DND-41 (cell line): Measurements from ENCODE around the gene SULF2.

Source experiments
- ATAC-seq: fragments of 200-7000 bp; cut with Tn5 transposase; 3 replicates; pipeline ENCODE4 v1.9.1; 2021; ENCODE audit warnings: low read depth; ENCODE audit not compliant: insufficient read depth
- DNase-seq: peaks from one replicate; pipeline ENCODE4 v3.0.0-alpha.2; 2020
- H2AFZ ChIP-seq: 2 replicates; pipeline ENCODE4 v1.6.0; 2012; ENCODE audit warnings: low read depth, low read length
- H3K27ac ChIP-seq: 2 replicates; pipeline ENCODE4 v1.5.1; 2012; ENCODE audit warnings: low read length, inconsistent platforms
- H3K27me3 ChIP-seq: fragments of 200-600 bp; sonication (generic); 2 replicates; pipeline ENCODE4 v1.6.0; 2012; ENCODE audit warnings: low read length, mild to moderate bottlenecking, inconsistent platforms; ENCODE audit not compliant: insufficient read depth, poor library complexity
- H3K36me3 ChIP-seq: 2 replicates; pipeline ENCODE4 v1.5.1; 2012; ENCODE audit warnings: low read length, inconsistent platforms; ENCODE audit not compliant: insufficient read depth
- H3K4me1 ChIP-seq: 2 replicates; pipeline ENCODE4 v1.5.1; 2012; ENCODE audit warnings: mild to moderate bottlenecking, low read length; ENCODE audit not compliant: insufficient read depth
- H3K4me2 ChIP-seq: 2 replicates; pipeline ENCODE4 v1.6.0; 2012; ENCODE audit warnings: mild to moderate bottlenecking, moderate library complexity, low read length, inconsistent platforms; ENCODE audit not compliant: insufficient read depth
- H3K4me3 ChIP-seq, 2 experiments: fragments of 200-600 bp in 1 of 2; shearing (Covaris generic) in 1 of 2; 2 replicates each; pipeline ENCODE4 v1.5.1; 2012 to 2016; ENCODE audit warnings: inconsistent platforms in 2 of 2, low read length in 2 of 2, mild to moderate bottlenecking in 2 of 2, low read depth in 1 of 2, moderate library complexity in 1 of 2
- H3K79me2 ChIP-seq: 2 replicates; pipeline ENCODE4 v1.6.0; 2012; ENCODE audit warnings: low read length, inconsistent platforms; ENCODE audit not compliant: insufficient read depth
- H3K9ac ChIP-seq: 2 replicates; pipeline ENCODE4 v1.6.0; 2012; ENCODE audit warnings: low read depth, mild to moderate bottlenecking, inconsistent platforms, low read length, moderate library complexity
- H3K9me3 ChIP-seq: 2 replicates; pipeline ENCODE4 v1.5.1; 2012; ENCODE audit warnings: low read length, moderate library complexity, mild to moderate bottlenecking, inconsistent platforms; ENCODE audit not compliant: insufficient read depth, severe bottlenecking
- H4K20me1 ChIP-seq: 2 replicates; pipeline ENCODE4 v1.6.0; 2012; ENCODE audit warnings: low read length; ENCODE audit not compliant: insufficient read depth
- CTCF ChIP-seq: IDR thresholded peaks from 2 replicates; pipeline ENCODE4 v1.5.1; 2012; ENCODE audit warnings: borderline replicate concordance, low read length, moderate library complexity, mild to moderate bottlenecking; ENCODE audit not compliant: poor library complexity, severe bottlenecking; ENCODE audit errors: extremely low read depth
- EZH2 ChIP-seq: IDR thresholded peaks from 3 replicates; pipeline ENCODE4 v1.6.1; 2012; ENCODE audit warnings: borderline replicate concordance, low read depth, mild to moderate bottlenecking, moderate library complexity, low read length, inconsistent platforms; ENCODE audit not compliant: severe bottlenecking

SULF2 gene

GRCh38 chr20:47688385-47689381 is 96.6 kb downstream of the SULF2 start:
- Histone ChIP-seq H4K20me1 (no peaks in the 10 kb centered on the region), H3K9ac (no peak overlapping the region), H2AFZ (no peak overlapping the region), H3K4me2 (no peak overlapping the region), H3K4me3 (no peak overlapping the region), H3K27ac (no peak overlapping the region), H3K27me3 (no peaks in the 10 kb centered on the region), H3K36me3 (no peaks in the 10 kb centered on the region), H3K9me3 (peaks cover 27% of the 10 kb centered on the region), H3K4me1 (no peaks in the 10 kb centered on the region), H3K79me2 (no peaks in the 10 kb centered on the region)
- DNase-seq (no peak), ATAC-seq (no peak)
- TF ChIP-seq CTCF (no peak), EZH2 (no peak)

DNA sequence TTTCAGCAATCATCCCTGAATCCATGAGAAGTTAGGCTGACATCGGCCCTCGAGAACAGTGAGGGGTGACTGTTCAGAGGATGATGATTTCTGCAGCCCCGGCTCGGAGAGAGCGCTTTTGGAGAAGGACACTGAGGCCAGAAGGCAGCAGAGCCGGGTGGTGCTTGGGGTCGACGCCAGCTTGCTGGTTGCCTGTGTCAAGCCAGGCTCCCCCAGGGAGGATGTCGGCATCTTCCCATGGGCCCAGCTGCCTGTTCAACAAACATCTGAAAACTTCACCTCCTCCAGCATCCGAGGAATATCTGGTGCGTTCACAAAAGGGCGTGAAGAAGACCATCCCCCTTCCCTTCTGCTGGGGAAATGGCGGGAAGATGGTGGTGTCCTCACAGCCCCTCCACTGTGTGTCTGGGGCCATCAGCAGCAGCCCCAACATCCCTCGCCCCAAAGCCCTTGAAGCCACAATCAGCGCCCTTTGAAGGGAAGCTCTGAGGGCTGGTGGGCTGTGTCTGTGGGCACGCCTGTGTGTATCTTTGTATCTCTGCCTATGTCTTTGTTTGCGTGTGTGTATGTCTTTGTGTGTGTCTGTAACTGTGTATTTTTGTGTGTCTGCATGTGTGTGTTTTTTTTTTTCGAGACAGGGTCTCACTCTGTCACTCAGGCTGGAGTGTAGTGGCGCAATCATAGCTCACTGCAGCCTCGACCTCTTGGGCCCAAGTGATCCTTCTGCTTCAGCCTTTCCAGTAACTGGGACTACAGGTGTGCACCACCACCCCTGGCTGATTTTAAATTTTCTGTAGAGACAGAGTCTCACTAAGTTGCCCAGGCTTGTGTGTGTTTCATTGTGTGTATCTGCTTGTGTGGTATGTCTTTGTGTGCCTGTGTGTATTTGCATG is 97.9 kb downstream of the SULF2 start:
- Histone ChIP-seq H4K20me1 (no peaks in the 10 kb centered on the region), H3K27ac (no peak overlapping the region), H3K4me2 (no peak overlapping the region), H3K36me3 (no peaks in the 10 kb centered on the region), H3K4me3 (no peak overlapping the region), H3K9me3 (peaks cover 23% of the 10 kb centered on the region), H2AFZ (no peak overlapping the region), H3K9ac (no peak overlapping the region), H3K4me1 (no peaks in the 10 kb centered on the region), H3K27me3 (no peaks in the 10 kb centered on the region), H3K79me2 (no peaks in the 10 kb centered on the region)
- DNase-seq = no peak
- TF ChIP-seq EZH2 (no peak), CTCF (no peak)
- no peak for ATAC-seq

- Histone ChIP-seq H3K4me2 (no peak overlapping the region), H3K27me3 (no peaks in the 10 kb centered on the region)
- ATAC-seq = no peak
Measured at GRCh38 chr20:47686545-47686944, 98.7 kb downstream of the SULF2 start.

More at GRCh38 chr20:47686545-47686944, 98.7 kb downstream of the SULF2 start:
- H2AFZ ChIP-seq = no peak overlapping the region
- H3K36me3 ChIP-seq = no peaks in the 10 kb centered on the region
- no peak overlapping the region for H3K27ac ChIP-seq
- no peaks in the 10 kb centered on the region for H3K4me1 ChIP-seq
- H3K9me3 ChIP-seq = peaks cover 15% of the 10 kb centered on the region
- H3K9ac ChIP-seq = no peak overlapping the region
- no peaks in the 10 kb centered on the region for H3K79me2 ChIP-seq
- no peaks in the 10 kb centered on the region for H4K20me1 ChIP-seq
- TF ChIP-seq EZH2 = no peak
- TF ChIP-seq CTCF = no peak
- H3K4me3 ChIP-seq = no peak overlapping the region
- no peak for DNase-seq
